AG04450 (cell line): ENCODE results near the gene TMEM151B. TPM values are rescaled to one million over a fixed set of nuclear protein-coding genes. Genes with fewer than 3 reads are reported as not detected.
"Not testable (repeated sequence)": the region's sequence is repeated elsewhere in the genome, so short reads cannot be mapped to it uniquely, and the experiment has no call there.

Experiments used
- CTCF ChIA-PET: fragments of 300-600, 350-600 bp; formaldehyde crosslinking; extraction: SDS; loops from one replicate; lab custom pipeline; 2022; ENCODE audit warnings: antibody characterized with exemption, inconsistent platforms; lab: Charles Lee
- POLR2A ChIA-PET: fragments of 350-600 bp; formaldehyde crosslinking; extraction: SDS; loops from one replicate; lab custom pipeline; 2021; ENCODE audit warnings: antibody characterized with exemption, inconsistent platforms; lab: Yijun Ruan, JAX
- DNase-seq: peaks from one replicate; pipeline ENCODE4 v3.0.0-alpha.2; 2011; ENCODE audit warnings: low read depth, low spot score
- H3K27ac ChIP-seq: one replicate; pipeline ENCODE4 v1.5.1; 2012; ENCODE audit warnings: low read depth, low read length, control low read depth
- H3K27me3 ChIP-seq: one replicate; pipeline ENCODE4 v1.6.0; 2012; ENCODE audit warnings: low read length; ENCODE audit not compliant: control insufficient read depth, insufficient read depth
- H3K4me3 ChIP-seq: 2 replicates; pipeline ENCODE4 v1.5.1; 2011; ENCODE audit warnings: mild to moderate bottlenecking, low read depth, low read length, control low read depth
- H3K9me3 ChIP-seq: 2 replicates; pipeline ENCODE4 v1.5.1; 2012; ENCODE audit warnings: low read length; ENCODE audit not compliant: control insufficient read depth, insufficient read depth
- CTCF ChIP-seq: IDR thresholded peaks from 2 replicates; pipeline ENCODE4 v1.5.1; 2011; ENCODE audit warnings: low read depth, low read length, control low read depth, inconsistent platforms
- polyA plus RNA-seq: library from polyadenylated mRNA; depleted of rRNA; stranded (reverse); fragments of >200 nt; gene quantifications from 2 replicates; pipeline ENCODE4 v1.2.3, GENCODE V29; 2011

TMEM151B gene
- polyA plus RNA-seq, 1 experiment: not detected

- ChIA-PET CTCF (interaction anchor here (1.6 kb wide), 1 partner anchor 15 kb away, joined by 4 read pairs; the partner anchor contains the start of gene AARS2), POLR2A (no interaction called here)
- peaks cover 32% of the 10 kb centered on the region for H3K27me3 ChIP-seq
- DNase-seq: no peak
- no peaks in the 10 kb centered on the region for H3K9me3 ChIP-seq
- no peak overlapping the region for H3K4me3 ChIP-seq
- no peak for TF ChIP-seq CTCF
- no peak overlapping the region for H3K27ac ChIP-seq
Measured at GRCh38 chr6:44327760-44328159, 57.5 kb downstream of the TMEM151B start.

- peaks cover 34% of the 10 kb centered on the region for H3K27me3 ChIP-seq
- H3K9me3 ChIP-seq, DNase-seq, POLR2A ChIA-PET, H3K27ac ChIP-seq, H3K4me3 ChIP-seq, CTCF ChIA-PET: not testable (repeated sequence)
Measured at GRCh38 chr6:44328203-44328602, 58.0 kb downstream of the TMEM151B start.

GRCh38 chr6:44329858-44330257 is 59.6 kb downstream of the TMEM151B start:
- ChIA-PET POLR2A (no interaction called here), CTCF (interaction anchor here (1.1 kb wide), 1 partner anchor 17 kb away, joined by 6 read pairs; the partner anchor contains the start of gene AARS2)
- H3K27me3 ChIP-seq: peaks cover 39% of the 10 kb centered on the region
- H3K27ac ChIP-seq: no peak overlapping the region
- no peak for DNase-seq
- TF ChIP-seq CTCF: no peak
- no peaks in the 10 kb centered on the region for H3K9me3 ChIP-seq
- no peak overlapping the region for H3K4me3 ChIP-seq

- no peak for DNase-seq
- H3K27me3 ChIP-seq: peaks cover 41% of the 10 kb centered on the region
- ChIA-PET CTCF (interaction anchor here (1.3 kb wide), 1 partner anchor 64 kb away, joined by 4 read pairs; no protein-coding TSS in a partner anchor), POLR2A (no interaction called here)
- no peaks in the 10 kb centered on the region for H3K9me3 ChIP-seq
- no peak overlapping the region for H3K4me3 ChIP-seq
- no peak overlapping the region for H3K27ac ChIP-seq
- no peak for TF ChIP-seq CTCF
Measured at GRCh38 chr6:44332585-44332984, 62.3 kb downstream of the TMEM151B start.

GRCh38 chr6:44333273-44333919 is 63.1 kb downstream of the TMEM151B start:
- POLR2A ChIA-PET: no interaction called here
- no peak overlapping the region for H3K27ac ChIP-seq
- peaks cover 40% of the 10 kb centered on the region for H3K27me3 ChIP-seq
- no peak for TF ChIP-seq CTCF
- no peak overlapping the region for H3K4me3 ChIP-seq
- H3K9me3 ChIP-seq: no peaks in the 10 kb centered on the region
- DNase-seq: no peak
- CTCF ChIA-PET: interaction anchor here (1.3 kb wide), 1 partner anchor 65 kb away, joined by 4 read pairs; no protein-coding TSS in a partner anchor
